ENCODE measurements around the gene LYPD6.
"Not testable (repeated sequence)": the region's sequence is repeated elsewhere in the genome, so short reads cannot be mapped to it uniquely, and the experiment has no call there.

- TF ChIP-seq CTCF (IDR thresholded peaks at IDR 0.05; ENCODE audit: borderline replicate concordance, extremely low read depth, low read length, poor library complexity, severe bottlenecking); EZH2 (IDR thresholded peaks at IDR 0.05; ENCODE audit: borderline replicate concordance, low read depth, low read length, severe bottlenecking): not testable (repeated sequence)
These were observed 176.4 kb downstream of the LYPD6 start for GRCh38 chr2:149506808-149507207.
